HG03139 (cell line): ENCODE results near the gene SRL.
"Not testable (repeated sequence)": the region's sequence is repeated elsewhere in the genome, so short reads cannot be mapped to it uniquely, and the experiment has no call there.

Experiments
- ATAC-seq: cut with Tn5 transposase; IDR thresholded peaks from one replicate; pipeline ENCODE4 v1.9.1; 2021; ENCODE audit not compliant: unreplicated experiment

SRL gene

GRCh38 chr16:4169415-4169814 is 72.5 kb downstream of the SRL start:
- ATAC-seq, result no peak

DNA sequence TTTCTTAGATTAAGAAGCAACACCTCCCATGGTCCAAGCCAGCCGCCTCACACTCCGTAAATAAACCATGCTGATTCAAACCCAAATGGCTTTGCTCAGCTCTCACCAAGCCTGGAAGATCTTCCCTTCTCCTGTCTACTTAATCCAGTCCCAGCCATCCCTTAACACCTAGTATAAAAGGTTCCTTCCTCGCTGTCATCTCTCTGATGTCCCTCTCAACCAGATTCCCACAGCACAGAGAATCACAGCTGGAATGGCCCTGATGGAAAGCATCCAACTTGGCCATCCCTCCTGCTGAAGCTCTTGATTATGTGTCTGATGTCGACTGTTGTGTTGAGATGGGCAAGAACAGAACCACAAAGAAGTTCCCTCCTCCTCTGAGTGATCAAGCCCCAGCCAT is 75.1 kb downstream of the SRL start:
- ATAC-seq, result no peak

DNA sequence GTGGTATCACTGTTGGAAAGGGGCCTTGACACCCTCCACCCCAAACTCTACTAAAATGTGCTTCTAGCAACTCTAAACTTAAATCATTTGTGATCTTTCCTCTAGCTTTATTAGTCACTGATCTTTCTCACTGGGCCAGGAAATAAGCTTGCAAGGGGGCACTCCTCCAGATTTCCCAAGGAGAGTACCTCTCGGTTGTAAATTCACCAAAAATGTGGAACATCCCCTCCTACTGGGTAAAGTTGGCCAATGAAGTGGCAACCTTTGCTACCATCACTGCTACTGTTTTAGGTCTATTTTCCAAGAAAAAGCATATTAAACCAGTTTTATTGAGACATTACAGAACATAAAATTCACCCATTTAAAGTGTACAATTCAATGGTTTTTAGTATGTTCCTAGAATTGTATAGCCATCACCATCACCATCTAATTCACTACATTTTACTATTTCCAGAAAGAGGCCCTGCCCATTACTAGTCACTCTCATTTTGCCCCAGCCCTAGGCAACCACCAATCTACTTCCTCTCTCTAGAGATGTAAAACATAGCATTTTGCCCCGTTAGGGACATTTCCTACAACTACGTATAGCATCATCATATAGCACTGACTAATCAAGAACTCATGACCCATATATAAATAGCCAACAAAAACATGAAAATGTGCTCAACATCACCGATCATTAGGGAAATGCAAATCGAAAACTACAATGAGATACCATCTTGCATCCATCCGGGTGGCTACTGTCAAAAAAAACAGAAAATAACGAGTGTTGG is 81.0 kb downstream of the SRL start:
- no peak for ATAC-seq

- no peak for ATAC-seq
Observed at GRCh38 chr16:4159726-4160125, 82.2 kb downstream of the SRL start.

DNA sequence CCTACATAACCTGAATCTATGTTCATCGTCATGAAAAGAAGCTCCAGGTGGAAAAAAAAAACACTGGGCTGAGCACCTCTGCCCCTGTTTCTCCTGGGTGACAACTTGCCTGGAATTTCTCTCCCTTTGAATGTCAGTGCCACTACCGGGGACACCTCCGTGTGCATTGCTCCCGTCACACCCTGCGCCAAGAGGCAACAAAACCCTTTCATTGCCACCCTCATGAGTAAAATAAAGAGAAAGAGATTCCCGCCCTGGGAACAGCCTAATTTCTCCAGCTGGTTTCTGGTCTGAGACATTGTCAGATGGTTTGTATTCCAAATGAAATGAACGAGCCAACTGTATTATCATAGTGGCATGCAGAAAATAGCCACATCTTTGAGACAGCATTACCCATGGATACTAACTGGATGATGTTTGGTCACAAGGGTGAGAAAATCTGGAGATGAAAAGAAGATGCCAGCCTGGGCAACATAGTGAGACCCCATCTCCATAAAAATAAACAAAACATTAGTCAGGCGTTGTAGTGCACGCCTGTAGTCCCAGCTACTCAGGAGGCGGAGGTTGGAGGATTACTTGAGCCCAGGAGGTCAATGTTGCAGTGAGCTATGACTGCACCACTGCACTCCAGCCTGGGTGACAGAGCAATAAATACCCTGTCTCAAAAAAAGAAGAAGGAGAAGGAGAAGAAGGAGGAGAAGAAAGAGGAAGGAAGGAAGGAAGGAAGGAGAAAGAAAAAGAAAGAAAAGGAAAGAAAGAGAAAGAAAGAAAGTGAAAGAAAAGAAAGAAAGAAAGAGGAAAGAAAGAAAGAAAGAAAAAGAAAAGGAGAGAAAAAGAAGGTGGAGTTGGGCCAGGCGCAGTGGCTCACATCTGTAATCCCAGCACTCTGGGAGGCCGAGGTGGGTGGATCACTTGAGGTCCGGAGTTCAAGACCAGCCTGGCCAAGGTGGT is 83.5 kb downstream of the SRL start:
- no peak for ATAC-seq

DNA sequence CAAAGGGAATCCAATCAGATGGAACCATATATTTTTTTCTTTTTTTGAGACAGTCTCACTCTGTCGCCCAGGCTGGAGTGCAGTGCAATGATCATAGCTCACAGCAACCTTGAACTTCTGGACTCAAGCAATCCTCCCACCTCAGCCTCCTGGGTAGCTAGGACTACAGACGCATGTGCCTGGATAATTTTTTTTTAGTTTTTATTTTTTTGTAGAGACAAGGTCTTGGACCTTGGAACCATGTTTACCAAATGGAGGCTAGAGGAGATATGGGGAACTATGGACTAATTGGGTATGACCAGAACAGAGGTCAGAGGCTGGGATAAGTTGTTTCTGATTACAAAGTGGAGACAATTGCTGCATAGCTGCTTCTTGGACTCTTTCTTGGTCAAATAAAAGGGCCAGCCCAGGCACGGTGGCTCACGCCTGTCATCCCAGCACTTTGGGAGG is 84.5 kb downstream of the SRL start:
- ATAC-seq, result no peak

DNA sequence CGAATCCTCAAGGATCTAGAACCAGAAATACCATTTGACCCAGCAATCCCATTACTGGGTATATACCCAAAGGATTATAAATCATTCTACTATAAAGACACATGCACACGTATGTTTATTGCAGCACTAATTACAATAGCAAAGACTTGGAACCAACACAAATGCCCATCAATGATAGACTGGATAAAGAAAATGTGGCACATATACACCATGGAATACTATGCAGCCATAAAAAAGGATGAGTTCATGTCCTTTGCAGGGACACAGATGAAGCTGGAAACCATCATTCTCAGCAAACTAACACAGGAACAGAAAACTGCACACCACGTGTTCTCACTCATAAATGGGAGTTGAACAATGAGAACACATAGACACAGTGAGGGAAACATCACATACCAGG is 85.4 kb downstream of the SRL start:
- ATAC-seq, result not testable (repeated sequence)

GRCh38 chr16:4153364-4153763 is 88.5 kb downstream of the SRL start:
- ATAC-seq, result not testable (repeated sequence)

DNA sequence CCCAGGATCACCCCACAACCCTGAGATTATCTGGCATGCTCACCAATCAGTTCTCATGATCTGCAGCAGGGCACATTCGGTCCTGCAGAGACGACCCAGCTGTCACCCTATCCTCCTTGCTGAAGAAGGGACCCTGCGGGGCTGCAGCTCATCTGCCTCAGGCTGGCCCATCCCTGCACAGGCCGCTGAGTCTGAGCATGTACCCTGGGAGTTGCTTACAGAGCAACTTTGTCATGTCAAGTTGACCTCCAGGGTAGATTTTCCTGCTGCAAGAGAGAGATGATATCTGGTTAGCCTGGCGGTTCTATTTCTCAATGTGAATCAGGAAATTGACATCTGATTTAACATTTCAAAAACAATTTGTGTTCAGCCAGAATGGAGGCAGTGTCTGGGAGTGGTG is 89.6 kb downstream of the SRL start:
- ATAC-seq, result no peak

DNA sequence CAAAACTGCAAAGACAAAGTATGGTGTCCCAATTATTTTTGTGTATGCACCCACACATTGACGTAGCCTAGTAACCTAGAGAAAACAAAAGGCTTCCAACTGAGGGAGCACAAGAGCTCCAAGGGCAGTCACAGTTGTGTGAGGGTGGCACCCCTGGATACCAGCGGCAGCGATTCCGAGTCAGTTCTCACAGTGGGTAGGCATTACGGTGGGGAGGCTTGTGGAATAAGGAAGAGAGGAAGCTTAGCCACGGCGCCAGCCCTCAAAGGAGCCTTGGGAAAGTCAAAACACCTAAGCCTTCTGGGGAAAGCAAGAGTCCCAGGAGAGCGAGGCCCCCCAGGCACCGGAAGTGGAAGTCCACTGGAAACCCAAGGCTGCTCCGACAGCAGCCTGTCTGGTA is 94.6 kb downstream of the SRL start:
- no peak for ATAC-seq

DNA sequence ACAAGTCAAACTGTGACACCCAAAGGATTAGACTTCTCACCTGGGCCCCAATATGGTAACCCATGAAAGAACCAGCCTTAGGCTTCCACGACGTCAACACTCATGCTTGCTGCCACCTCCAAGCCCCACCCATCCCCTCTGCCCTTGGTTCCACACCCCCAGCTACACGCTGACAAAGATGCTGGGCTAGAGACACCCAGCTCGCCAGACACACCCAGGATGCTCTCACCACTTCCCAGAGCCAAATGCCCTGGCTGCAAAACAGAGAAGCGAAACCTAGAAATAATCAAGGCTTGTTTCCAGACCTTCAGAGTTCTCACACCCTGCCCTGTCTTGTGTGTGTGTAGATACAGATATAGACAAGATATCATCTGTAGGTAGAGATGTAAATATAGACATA is 99.6 kb downstream of the SRL start:
- no peak for ATAC-seq

- no peak for ATAC-seq
Observed at GRCh38 chr16:4141604-4142003, 100.3 kb downstream of the SRL start.

DNA sequence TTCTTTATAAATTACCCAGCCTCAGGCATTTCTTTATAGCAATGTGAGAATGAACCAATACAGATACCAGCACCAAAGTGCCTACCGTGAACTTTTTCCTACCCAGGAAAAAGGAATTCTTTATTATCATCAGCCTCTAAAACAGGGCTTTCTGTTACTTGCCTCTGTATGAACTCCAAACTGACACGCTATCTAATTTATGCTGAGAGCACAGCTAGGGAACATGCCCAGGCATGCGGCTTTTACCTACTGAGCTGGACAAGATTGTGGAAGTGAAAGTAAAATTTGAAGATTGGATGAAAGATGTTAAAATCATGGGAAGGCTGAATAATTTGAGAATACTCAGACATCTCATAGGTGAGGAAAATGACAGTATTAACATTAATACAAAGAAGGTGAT is 101.2 kb downstream of the SRL start:
- no peak for ATAC-seq

- no peak for ATAC-seq
Observed at GRCh38 chr16:4139968-4140367, 101.9 kb downstream of the SRL start.
